ENCODE data around the gene SLC9A4.

The SLC9A4 gene

GRCh38 chr2:102498414-102498813 lies 25.4 kb downstream of the SLC9A4 start:
- CTCF ChIA-PET = no interaction called here
- POLR2A ChIA-PET = no interaction called here
- no peak for TF ChIP-seq SUZ12 (IDR thresholded peaks at IDR 0.05)
- TF ChIP-seq BHLHE40 (IDR thresholded peaks at IDR 0.05; ENCODE audit: borderline replicate concordance) = no peak
- TF ChIP-seq CTBP1 (IDR thresholded peaks at IDR 0.05; ENCODE audit: borderline replicate concordance) = no peak
- DNase-seq (ENCODE audit: extremely low spot score) = no peak

GRCh38 chr2:102499558-102499957 lies 26.5 kb downstream of the SLC9A4 start:
- ChIA-PET POLR2A (no interaction called here), CTCF (no interaction called here)
- DNase-seq (ENCODE audit: extremely low spot score) = no peak
- TF ChIP-seq FOXK2 (IDR thresholded peaks at IDR 0.05) (no peak), PKNOX1 (IDR thresholded peaks at IDR 0.05) (no peak), SP1 (IDR thresholded peaks at IDR 0.05) (no peak), NFRKB (IDR thresholded peaks at IDR 0.05) (no peak), BHLHE40 (IDR thresholded peaks at IDR 0.05; ENCODE audit: borderline replicate concordance) (no peak), CTBP1 (IDR thresholded peaks at IDR 0.05; ENCODE audit: borderline replicate concordance) (no peak), FOXM1 (IDR thresholded peaks at IDR 0.05; ENCODE audit: borderline replicate concordance) (no peak), TARDBP (IDR thresholded peaks at IDR 0.05) (no peak), ARNT (IDR thresholded peaks at IDR 0.05) (no peak), HDGF (IDR thresholded peaks at IDR 0.05; ENCODE audit: borderline replicate concordance) (no peak), LEF1 (IDR thresholded peaks at IDR 0.05; ENCODE audit: borderline replicate concordance) (no peak), SUZ12 (IDR thresholded peaks at IDR 0.05) (no peak), FOXA1 (IDR thresholded peaks at IDR 0.05) (no peak), L3MBTL2 (conservative IDR thresholded peaks at IDR 0.05) (no peak)

GRCh38 chr2:102502576-102502975 lies 29.6 kb downstream of the SLC9A4 start:
- CTCF ChIA-PET = no interaction called here
- POLR2A ChIA-PET = no interaction called here
- no peak for DNase-seq (ENCODE audit: extremely low spot score)
- TF ChIP-seq SUZ12 (IDR thresholded peaks at IDR 0.05) (no peak), LEF1 (IDR thresholded peaks at IDR 0.05; ENCODE audit: borderline replicate concordance) (no peak)

- POLR2A ChIA-PET = no interaction called here
- DNase-seq (ENCODE audit: extremely low spot score) = no peak
- TF ChIP-seq FOXK2 (IDR thresholded peaks at IDR 0.05) (no peak), ARNT (IDR thresholded peaks at IDR 0.05) (no peak)
- CTCF ChIA-PET = no interaction called here
Measured at GRCh38 chr2:102504833-102505232, 31.8 kb downstream of the SLC9A4 start.

- CTCF ChIA-PET = no interaction called here
- DNase-seq (ENCODE audit: extremely low spot score) = no peak
- TF ChIP-seq BHLHE40 (IDR thresholded peaks at IDR 0.05; ENCODE audit: borderline replicate concordance) (no peak), PKNOX1 (IDR thresholded peaks at IDR 0.05) (no peak), NFRKB (IDR thresholded peaks at IDR 0.05) (no peak), L3MBTL2 (conservative IDR thresholded peaks at IDR 0.05) (no peak), LEF1 (IDR thresholded peaks at IDR 0.05; ENCODE audit: borderline replicate concordance) (no peak), ARNT (IDR thresholded peaks at IDR 0.05) (no peak), FOXK2 (IDR thresholded peaks at IDR 0.05) (no peak), TARDBP (IDR thresholded peaks at IDR 0.05) (no peak), ZNF384 (IDR thresholded peaks at IDR 0.05) (no peak), ELF4 (IDR thresholded peaks at IDR 0.05) (no peak), SUZ12 (IDR thresholded peaks at IDR 0.05) (no peak), CTBP1 (IDR thresholded peaks at IDR 0.05; ENCODE audit: borderline replicate concordance) (no peak), SP1 (IDR thresholded peaks at IDR 0.05) (no peak), FOXM1 (IDR thresholded peaks at IDR 0.05; ENCODE audit: borderline replicate concordance) (no peak), FOXA1 (IDR thresholded peaks at IDR 0.05) (no peak), HDGF (IDR thresholded peaks at IDR 0.05; ENCODE audit: borderline replicate concordance) (no peak)
- POLR2A ChIA-PET = no interaction called here
Measured at GRCh38 chr2:102505290-102505689, 32.3 kb downstream of the SLC9A4 start.

GRCh38 chr2:102506743-102507142 lies 33.7 kb downstream of the SLC9A4 start:
- no peak for DNase-seq (ENCODE audit: extremely low spot score)
- TF ChIP-seq LEF1 (IDR thresholded peaks at IDR 0.05; ENCODE audit: borderline replicate concordance) = no peak
- no peak for TF ChIP-seq L3MBTL2 (conservative IDR thresholded peaks at IDR 0.05)
- no peak for TF ChIP-seq ELF4 (IDR thresholded peaks at IDR 0.05)
- TF ChIP-seq PKNOX1 (IDR thresholded peaks at IDR 0.05) = no peak
- ChIA-PET CTCF (no interaction called here), POLR2A (no interaction called here)

GRCh38 chr2:102508863-102509262 lies 35.8 kb downstream of the SLC9A4 start:
- ChIA-PET POLR2A (no interaction called here), CTCF (interaction anchor here (0.6 kb wide), 1 partner anchor 10 kb away, joined by 3 read pairs; no protein-coding TSS in a partner anchor)
- TF ChIP-seq BHLHE40 (IDR thresholded peaks at IDR 0.05; ENCODE audit: borderline replicate concordance) = no peak
- no peak for TF ChIP-seq SP1 (IDR thresholded peaks at IDR 0.05)
- no peak for TF ChIP-seq PKNOX1 (IDR thresholded peaks at IDR 0.05)
- TF ChIP-seq ELF4 (IDR thresholded peaks at IDR 0.05) = no peak
- no peak for TF ChIP-seq CTBP1 (IDR thresholded peaks at IDR 0.05; ENCODE audit: borderline replicate concordance)
- DNase-seq (ENCODE audit: extremely low spot score) = no peak

All from HEK293T (cell line).